K562 (cell line): ENCODE measurements around the gene ITGAX. TPM values are rescaled to one million over a fixed set of nuclear protein-coding genes. Genes with fewer than 3 reads are reported as not detected.

Source experiments
- ATAC-seq: fragments of 200-7000 bp; cut with Tn5 transposase; 3 replicates; pipeline ENCODE4 v1.9.1; 2020; ENCODE audit warnings: moderate library complexity
- Bru-seq: library from RNA; stranded (reverse); fragments of 400-500 nt; gene quantifications from one replicate; lab custom pipeline; 2021; lab: Mats Ljungman, UMichigan
- BruChase-seq, 2 experiments: library from RNA; stranded (reverse); fragments of 400-500 nt; gene quantifications; one replicate each; lab custom pipeline; 2021; lab: Mats Ljungman, UMichigan
- BruUV-seq: library from RNA; stranded (reverse); fragments of 400-500 nt; replicated peaks from 2 replicates; lab custom pipeline; 2021; lab: Mats Ljungman, UMichigan
- CTCF ChIA-PET: fragments of 300-600 bp; formaldehyde crosslinking; extraction: SDS; loops from one replicate; lab custom pipeline; 2021; ENCODE audit warnings: low intra/inter-chr PET ratio; lab: Yijun Ruan, JAX
- POLR2A ChIA-PET: fragments of 300-600, 350-650 bp; sonication (Branson Sonifier 250); formaldehyde crosslinking; extraction: SDS; loops from one replicate; lab custom pipeline; 2021; ENCODE audit warnings: antibody characterized with exemption, inconsistent platforms; lab: Yijun Ruan, JAX
- DNase-seq, 4 experiments: peaks; one replicate each; pipeline versions ENCODE4 v3.0.0 to v3.0.0-alpha.2; 2011 to 2018; ENCODE audit warnings: low spot score in 3 of 4, mixed read lengths in 3 of 4; ENCODE audit errors: extremely low read depth in 1 of 4
- FAIRE-seq: peaks from 2 replicates; lab custom pipeline; 2011; peaks lifted over from hg19 to GRCh38; lab: Jason Lieb, UNC
- H2AFZ ChIP-seq: 2 replicates; pipeline ENCODE4 v1.6.0; 2011; ENCODE audit warnings: low read depth, low read length, control low read depth, inconsistent platforms
- H3K27ac ChIP-seq: fragments of 200-600 bp; 3 replicates; pipeline ENCODE4 v1.8.0; 2011; ENCODE audit warnings: low read depth, mild to moderate bottlenecking, control low read depth, inconsistent platforms, low read length, moderate library complexity, mixed read lengths; ENCODE audit errors: extremely low read depth
- H3K27me3 ChIP-seq, 2 experiments: fragments of 300-600 bp in 1 of 2; 2 replicates in 1 of 2; 3 replicates in 1 of 2; pipeline versions ENCODE4 v1.6.0 to v1.8.0; 2011; ENCODE audit warnings: inconsistent platforms in 2 of 2, low read length in 2 of 2, mild to moderate bottlenecking in 1 of 2, mixed read lengths in 1 of 2, moderate library complexity in 1 of 2; ENCODE audit not compliant: control insufficient read depth in 2 of 2, insufficient read depth in 2 of 2
- H3K36me3 ChIP-seq: fragments of 300-600 bp; 3 replicates; pipeline ENCODE4 v1.8.0; 2011; ENCODE audit warnings: mild to moderate bottlenecking, low read length, inconsistent platforms; ENCODE audit not compliant: control insufficient read depth, insufficient read depth
- H3K4me1 ChIP-seq, 2 experiments: fragments of 200-600 bp in 1 of 2; replicated peaks in 1 of 2; 2 replicates in 1 of 2; 3 replicates in 1 of 2; pipeline versions ENCODE4 v1.5.1 to v1.8.0; 2011; ENCODE audit warnings: inconsistent platforms in 2 of 2, low read length in 2 of 2, mild to moderate bottlenecking in 1 of 2, mixed read lengths in 1 of 2, moderate library complexity in 1 of 2; ENCODE audit not compliant: control insufficient read depth in 2 of 2, insufficient read depth in 2 of 2
- H3K4me2 ChIP-seq: 2 replicates; pipeline ENCODE4 v1.6.1; 2011; ENCODE audit warnings: low read length, control low read depth, inconsistent platforms, mixed read lengths; ENCODE audit not compliant: insufficient read depth
- H3K4me3 ChIP-seq: fragments of 200-600 bp; sonication (generic), shearing (Covaris generic); 2 replicates; pipeline ENCODE4 v1.5.1; 2016; ENCODE audit warnings: control low read depth, inconsistent platforms
- H3K79me2 ChIP-seq: fragments of 200-600 bp; 3 replicates; pipeline ENCODE4 v1.8.0; 2011; ENCODE audit warnings: low read length, inconsistent platforms; ENCODE audit not compliant: control insufficient read depth, insufficient read depth
- H3K9ac ChIP-seq, 2 experiments: 2 replicates each; pipeline versions ENCODE4 v1.6.0 to v1.6.1; 2011; ENCODE audit warnings: low read depth in 2 of 2, low read length in 2 of 2, control low read depth in 1 of 2, inconsistent platforms in 1 of 2, mild to moderate bottlenecking in 1 of 2, mixed read lengths in 1 of 2; ENCODE audit not compliant: insufficient read depth in 1 of 2
- H3K9me1 ChIP-seq: one replicate; pipeline ENCODE4 v1.6.0; 2011; ENCODE audit warnings: inconsistent platforms, mild to moderate bottlenecking, low read length, moderate library complexity; ENCODE audit not compliant: control insufficient read depth, insufficient read depth
- H3K9me3 ChIP-seq: replicated peaks from 2 replicates; pipeline ENCODE4 v1.5.1; 2011; ENCODE audit warnings: low read depth, low read length, inconsistent platforms; ENCODE audit not compliant: control insufficient read depth, insufficient read depth
- H4K20me1 ChIP-seq: replicated peaks from 2 replicates; pipeline ENCODE4 v1.6.1; 2011; ENCODE audit warnings: low read length, inconsistent platforms, mixed read lengths; ENCODE audit not compliant: control insufficient read depth, insufficient read depth
- ATF1 ChIP-seq, 2 experiments: fragments of 450-650 bp in 1 of 2; IDR thresholded peaks; 2 replicates each; pipeline ENCODE4 v1.6.1; 2016; ENCODE audit warnings: missing compliant biosample characterization in 1 of 2, missing genetic modification characterization in 1 of 2
- CBFA2T3 ChIP-seq: fragments of 450-650 bp; IDR thresholded peaks from 2 replicates; pipeline ENCODE4 v1.6.1; 2017
- CREM ChIP-seq: IDR thresholded peaks from 2 replicates; pipeline ENCODE4 v1.6.1; 2014; ENCODE audit warnings: antibody characterized with exemption, low read depth
- CTBP1 ChIP-seq: fragments of 450-650 bp; IDR thresholded peaks from 2 replicates; pipeline ENCODE4 v1.6.1; 2016; ENCODE audit warnings: borderline replicate concordance
- CXXC5 ChIP-seq: fragments of 250-450 bp; sonication (Bioruptor Pico); IDR thresholded peaks from 2 replicates; pipeline ENCODE4 v1.8.0; 2022; ENCODE audit warnings: inconsistent platforms, mild to moderate bottlenecking, moderate library complexity
- DPF2 ChIP-seq: fragments of 450-650 bp; IDR thresholded peaks from 2 replicates; pipeline ENCODE4 v1.6.1; 2016
- GTF2E2 ChIP-seq: fragments of 200-800 bp; sonication (Bioruptor generic); IDR thresholded peaks from 2 replicates; pipeline ENCODE4 v1.6.1; 2016; ENCODE audit warnings: missing genetic modification characterization, missing compliant biosample characterization
- JUND ChIP-seq, 2 experiments: IDR thresholded peaks; 2 replicates in 1 of 2; 3 replicates in 1 of 2; pipeline ENCODE4 v1.6.1; 2011; ENCODE audit warnings: borderline replicate concordance in 2 of 2, low read depth in 2 of 2, low read length in 2 of 2, improper control_type of control experiment in 1 of 2, missing biosample characterization in 1 of 2, missing genetic modification characterization in 1 of 2, missing genetic modification reagents in 1 of 2
- LARP7 ChIP-seq: fragments of 450-650 bp; IDR thresholded peaks from 2 replicates; pipeline ENCODE4 v1.6.1; 2016
- MEIS2 ChIP-seq: fragments of 450-650 bp; IDR thresholded peaks from 2 replicates; pipeline ENCODE4 v1.6.1; 2014; ENCODE audit warnings: mild to moderate bottlenecking; ENCODE audit not compliant: partially characterized antibody
- NFE2 ChIP-seq: IDR thresholded peaks from 2 replicates; pipeline ENCODE4 v1.6.1; 2014; ENCODE audit warnings: antibody characterized with exemption, low read depth
- SMARCE1 ChIP-seq: fragments of 450-650 bp; IDR thresholded peaks from 2 replicates; pipeline ENCODE4 v1.7.1; 2016; ENCODE audit warnings: mild to moderate bottlenecking
- ZNF639 ChIP-seq, 2 experiments: fragments of 200-800 bp in 1 of 2; sonication (Bioruptor generic) in 1 of 2; sonication (generic) in 1 of 2; formaldehyde crosslinking in 1 of 2; IDR thresholded peaks in 1 of 2; conservative IDR thresholded peaks in 1 of 2; 2 replicates each; pipeline versions ENCODE4 v1.5.0 to v1.6.1; 2016 to 2020; ENCODE audit warnings: missing compliant biosample characterization in 1 of 2, missing genetic modification characterization in 1 of 2, missing genetic modification reagents in 1 of 2
- WGBS: fragments of 100-300 bp; shearing (Covaris generic); methylation state at CpG from one replicate; pipeline ENCODE4 v1.1.6; 2016; ENCODE audit warnings: low coverage, mixed read lengths; ENCODE audit not compliant: insufficient coverage; ENCODE audit errors: missing lambda C conversion rate; 5-methylcytosine and 5-hydroxymethylcytosine counted together
- in situ Hi-C: fragments of 300-500 bp; cut with MboI; formaldehyde crosslinking; loops from 4 replicates; pipeline ENCODE4 v1.15.0; 2018; ENCODE audit warnings: inconsistent platforms, mixed read lengths
- intact Hi-C: fragments of 100-400 bp; cut with micrococcal nuclease; formaldehyde crosslinking; loops from 2 replicates; pipeline ENCODE4 v1.14.2; 2022
- long read RNA-seq, 3 experiments: library from polyadenylated mRNA in 2 of 3; library from RNA in 1 of 3; unstranded in 2 of 3; stranded (forward) in 1 of 3; transcript quantifications; one replicate each; pipeline ENCODE4 v2.0.0, GENCODE V29; 2019 to 2022
- polyA minus RNA-seq, 3 experiments: library from RNA; depleted of rRNA, polyadenylated mRNA; stranded (reverse); fragments of >200 nt; gene quantifications; 2 replicates each; pipeline ENCODE4 v1.2.3, GENCODE V29; 2011
- polyA plus RNA-seq, 8 experiments: library from polyadenylated mRNA; depleted of rRNA in 4 of 8; stranded (reverse) in 5 of 8; unstranded in 3 of 8; fragments of >200 nt; fragmentation: Nextera tagmentation in 2 of 8; fragmentation: Illumina TruSeq in 1 of 8; extraction: Ambion mirVana in 2 of 8; extraction: Trizol in 1 of 8; gene quantifications; 2 replicates each; pipeline versions ENCODE4 v1.2.1 to v1.2.3, GENCODE V29; 2011 to 2014; ENCODE audit warnings: inconsistent platforms in 1 of 8, missing spikeins in 1 of 8
- total RNA-seq, 7 experiments: library from RNA; depleted of rRNA in 6 of 7; stranded (reverse); fragments of >200 nt in 6 of 7; fragmentation: Illumina TruSeq in 2 of 7; extraction: Trizol in 2 of 7; gene quantifications; 2 replicates each; pipeline versions ENCODE4 v1.2.1 to v1.2.3, GENCODE V29; 2011 to 2021; ENCODE audit warnings: low replicate concordance in 1 of 7
- TF ChIP-seq, protein P1 (sequence below): fragments of 450-650 bp; conservative IDR thresholded peaks from 2 replicates; pipeline ENCODE4 v1.6.1; 2016; ENCODE audit warnings: missing genetic modification characterization, low read depth, mild to moderate bottlenecking, missing compliant biosample characterization, moderate library complexity

The ITGAX gene
- total RNA-seq (2011; cell fraction: chromatin; rRNA removed; ENCODE audit: low replicate concordance) = 3.4 and 12.7 TPM in 2 replicates
- total RNA-seq (2011; cell fraction: nucleolus; rRNA removed) = 3.7 and 7.0 TPM in 2 replicates
- 3.8 and 5.1 TPM in 2 replicates for total RNA-seq (2011; cell fraction: nucleoplasm; rRNA removed)
- total RNA-seq (2014; rRNA removed) (0.14 and 0.41 TPM in 2 replicates), total RNA-seq (2014; rRNA removed; fragmentation: Illumina TruSeq; extraction: Trizol) (0.15 TPM in 1 of 2 replicates, not detected in the other), total RNA-seq (2015; rRNA removed; fragmentation: Illumina TruSeq; extraction: Trizol) (0.58 and 1.1 TPM in 2 replicates), total RNA-seq (2021) (0.35 and 0.51 TPM in 2 replicates), polyA plus RNA-seq (2011; rRNA removed) (0.35 and 0.39 TPM in 2 replicates), polyA plus RNA-seq (2014; fragmentation: Illumina TruSeq; extraction: Trizol) (0.09 and 0.30 TPM in 2 replicates), polyA plus RNA-seq (2014; fragmentation: Nextera tagmentation; extraction: Ambion mirVana) (under 1 TPM; 0.03 to 0.04 TPM), polyA plus RNA-seq (2014; rRNA removed) (0.05 and 0.35 TPM in 2 replicates), polyA minus RNA-seq (2011; rRNA and poly(A)+ RNA removed) (0.95 and 1.2 TPM in 2 replicates), Bru-seq, nascent RNA (percentile 17 among the genes with signal in this experiment), BruChase-seq, experiment 1, labeled RNA remaining after a 2-hour chase (percentile 9 among the genes with signal in this experiment), BruChase-seq, experiment 2, labeled RNA remaining after a 6-hour chase (not detected)
- 0.28 and 0.30 TPM in 2 replicates for polyA plus RNA-seq (2011; cell fraction: cytosol; rRNA removed)
- 2.2 and 3.5 TPM in 2 replicates for polyA plus RNA-seq (2011; cell fraction: nucleus; rRNA removed)
- 0.65 and 2.6 TPM in 2 replicates for polyA plus RNA-seq (2012)
- not detected in 2 replicates for polyA minus RNA-seq (2011; cell fraction: cytosol; rRNA and poly(A)+ RNA removed)
- 1.9 and 2.4 TPM in 2 replicates for polyA minus RNA-seq (2011; cell fraction: nucleus; rRNA and poly(A)+ RNA removed)
- long read RNA-seq, experiment 1 = 0 reads
- long read RNA-seq, experiment 2 = 0 reads
- long read RNA-seq, experiment 3 = 0 reads

GRCh38 chr16:31354394-31355291, at the start of gene ITGAX:
ITGAX (plus strand) TSS chr16:31355176; CDS start chr16:31355255, 79 bp downstream.
- Histone ChIP-seq H3K27me3 (peaks cover 0 to 15% of the 10 kb centered on the region in 2 experiments; a peak in 2 of 5 replicates), H3K4me3 (no peak within 1 kb of the TSS), H3K4me1 (peaks cover 2 to 30% of the 10 kb centered on the region in 2 experiments; a peak in 3 of 5 replicates), H3K36me3 (no peaks in the 10 kb centered on the region), H3K4me2 (0 out of 2 replicates have a peak within 1 kb of the TSS, but pooled peaks have one; percentile 21), H4K20me1 (no peaks in the 10 kb centered on the region), H3K9ac (peak within 1 kb of the TSS in 1 of 2 experiments; percentile 68; a peak in 1 of 4 replicates), H3K9me3 (no peaks in the 10 kb centered on the region), H3K9me1 (no peaks in the 10 kb centered on the region), H3K27ac (no peak within 1 kb of the TSS), H3K79me2 (no peaks in the 10 kb centered on the region), H2AFZ (no peak within 1 kb of the TSS)
- peak; percentile 77 to 79 (median 78) for DNase-seq
- peak; percentile 64 for FAIRE-seq
- WGBS = 2% methylated on average over 10 of the region's 10 CpGs
- intact Hi-C loops (no loop called here), in situ Hi-C loops (no loop called here)
- peak; percentile 81 for ATAC-seq
- CTCF ChIA-PET = no interaction called here
- POLR2A ChIA-PET = no interaction called here
- BruUV-seq = no TSS peak
- peak; percentile 25; the same call in 1 of the 2 replicates for TF ChIP-seq CBFA2T3
- TF ChIP-seq SMARCE1 = peak; percentile 32; the same call in 1 of the 2 replicates
- TF ChIP-seq NFE2 = peak; percentile 30; the same call in 1 of the 2 replicates
- peak; percentile 51 for TF ChIP-seq DPF2
- 0 out of 2 replicates have a peak, but pooled peaks have one; percentile 12 for TF ChIP-seq CXXC5 (CRISPR knock-in tag)
- TF ChIP-seq MEIS2 = peak; percentile 39
- TF ChIP-seq, protein P1, sequence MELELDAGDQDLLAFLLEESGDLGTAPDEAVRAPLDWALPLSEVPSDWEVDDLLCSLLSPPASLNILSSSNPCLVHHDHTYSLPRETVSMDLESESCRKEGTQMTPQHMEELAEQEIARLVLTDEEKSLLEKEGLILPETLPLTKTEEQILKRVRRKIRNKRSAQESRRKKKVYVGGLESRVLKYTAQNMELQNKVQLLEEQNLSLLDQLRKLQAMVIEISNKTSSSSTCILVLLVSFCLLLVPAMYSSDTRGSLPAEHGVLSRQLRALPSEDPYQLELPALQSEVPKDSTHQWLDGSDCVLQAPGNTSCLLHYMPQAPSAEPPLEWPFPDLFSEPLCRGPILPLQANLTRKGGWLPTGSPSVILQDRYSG = no peak
- TF ChIP-seq CREM = peak; percentile 70
- no peak for TF ChIP-seq ZNF639 (CRISPR knock-in tag; conservative IDR thresholded peaks at IDR 0.05 in 1 of 2, IDR thresholded peaks at IDR 0.05 in 1 of 2)
- no peak for TF ChIP-seq ATF1 (CRISPR knock-in tag; IDR thresholded peaks at IDR 0.05)
- peak; percentile 39; the same call in 1 of the 2 replicates for TF ChIP-seq ATF1 (tag; IDR thresholded peaks at IDR 0.05)
- peak; percentile 92 for TF ChIP-seq JUND (IDR thresholded peaks at IDR 0.05; ENCODE audit: borderline replicate concordance, low read depth, low read length)
- peak; percentile 77; the same call in 2 of the 3 replicates for TF ChIP-seq JUND (tag; IDR thresholded peaks at IDR 0.05; ENCODE audit: borderline replicate concordance, low read depth, low read length)
- peak; percentile 52; the same call in 1 of the 2 replicates for TF ChIP-seq CTBP1
- TF ChIP-seq GTF2E2 = no peak
- TF ChIP-seq LARP7 = no peak
